Hepatocyte (in vitro differentiated cells): ENCODE measurements around the gene HEATR5A. TPM values are rescaled to one million over a fixed set of nuclear protein-coding genes. Genes with fewer than 3 reads are reported as not detected.

Source experiments
- DNase-seq: peaks from one replicate; pipeline ENCODE4 v3.0.0-alpha.2; 2016; ENCODE audit warnings: low spot score
- H2AFZ ChIP-seq: fragments of 200-600 bp; sonication (generic); 2 replicates; pipeline ENCODE4 v1.6.0; 2016; ENCODE audit warnings: antibody characterized with exemption, mild to moderate bottlenecking
- H3K27ac ChIP-seq: fragments of 200-600 bp; sonication (generic); 2 replicates; pipeline ENCODE4 v1.5.1; 2016; ENCODE audit warnings: mild to moderate bottlenecking
- H3K27me3 ChIP-seq: fragments of 200-600 bp; sonication (generic); 2 replicates; pipeline ENCODE4 v1.6.1; 2016
- H3K36me3 ChIP-seq: fragments of 200-600 bp; sonication (generic); replicated peaks from 2 replicates; pipeline ENCODE4 v1.5.1; 2016; ENCODE audit warnings: low read depth; ENCODE audit not compliant: insufficient read depth
- H3K4me1 ChIP-seq: fragments of 200-600 bp; sonication (generic); 2 replicates; pipeline ENCODE4 v1.5.1; 2016; ENCODE audit warnings: mild to moderate bottlenecking, moderate library complexity; ENCODE audit not compliant: insufficient read depth
- H3K4me2 ChIP-seq: fragments of 200-600 bp; sonication (generic); 2 replicates; pipeline ENCODE4 v1.6.0; 2016
- H3K4me3 ChIP-seq: fragments of 200-600 bp; sonication (generic); 2 replicates; pipeline ENCODE4 v1.5.1; 2016; ENCODE audit warnings: mild to moderate bottlenecking
- H3K79me2 ChIP-seq: fragments of 200-600 bp; sonication (generic); 2 replicates; pipeline ENCODE4 v1.6.0; 2017; ENCODE audit warnings: mild to moderate bottlenecking
- H3K9me2 ChIP-seq: fragments of 200-600 bp; sonication (generic); replicated peaks from 2 replicates; pipeline ENCODE4 v1.6.0; 2017; ENCODE audit warnings: mild to moderate bottlenecking; ENCODE audit not compliant: insufficient read depth
- H3K9me3 ChIP-seq: fragments of 200-600 bp; sonication (generic); 2 replicates; pipeline ENCODE4 v1.5.1; 2016; ENCODE audit warnings: low read depth, mild to moderate bottlenecking
- H4K20me1 ChIP-seq: fragments of 200-600 bp; sonication (generic); 2 replicates; pipeline ENCODE4 v1.6.0; 2016; ENCODE audit warnings: mild to moderate bottlenecking; ENCODE audit not compliant: insufficient read depth, poor library complexity, severe bottlenecking
- EZH2 ChIP-seq: fragments of 200-600 bp; sonication (generic); IDR thresholded peaks from 2 replicates; pipeline ENCODE4 v1.6.1; 2016; ENCODE audit warnings: antibody characterized with exemption, mild to moderate bottlenecking, borderline replicate concordance
- EZH2phosphoT487 ChIP-seq: fragments of 200-600 bp; sonication (generic); IDR thresholded peaks from one replicate; pipeline ENCODE4 v1.6.1; 2018; ENCODE audit warnings: antibody characterized with exemption, mild to moderate bottlenecking, low read depth, moderate library complexity; ENCODE audit not compliant: unreplicated experiment, severe bottlenecking
- WGBS: methylation state at CpG from one replicate; pipeline ENCODE4 v1.1.6; 2016; ENCODE audit warnings: low lambda C conversion rate; ENCODE audit errors: missing lambda C conversion rate; 5-methylcytosine and 5-hydroxymethylcytosine counted together
- polyA plus RNA-seq: library from polyadenylated mRNA; unstranded; fragments of >200 nt; fragmentation: Nextera tagmentation; extraction: Ambion mirVana; gene quantifications from 2 replicates; pipeline ENCODE4 v1.2.1, GENCODE V29; 2016
- total RNA-seq: library from RNA; depleted of rRNA; stranded (reverse); fragments of >200 nt; gene quantifications from 2 replicates; pipeline ENCODE4 v1.2.3, GENCODE V29; 2014
- TF ChIP-seq, protein P1 (sequence below): fragments of 200-600 bp; sonication (generic); IDR thresholded peaks from 2 replicates; pipeline ENCODE4 v1.5.1; 2016; ENCODE audit warnings: antibody characterized with exemption, mild to moderate bottlenecking; ENCODE audit not compliant: poor library complexity

The HEATR5A gene
- total and polyA plus RNA-seq, 2 experiments from 2014 or later, result 17.9 to 25.3 TPM

DNA sequence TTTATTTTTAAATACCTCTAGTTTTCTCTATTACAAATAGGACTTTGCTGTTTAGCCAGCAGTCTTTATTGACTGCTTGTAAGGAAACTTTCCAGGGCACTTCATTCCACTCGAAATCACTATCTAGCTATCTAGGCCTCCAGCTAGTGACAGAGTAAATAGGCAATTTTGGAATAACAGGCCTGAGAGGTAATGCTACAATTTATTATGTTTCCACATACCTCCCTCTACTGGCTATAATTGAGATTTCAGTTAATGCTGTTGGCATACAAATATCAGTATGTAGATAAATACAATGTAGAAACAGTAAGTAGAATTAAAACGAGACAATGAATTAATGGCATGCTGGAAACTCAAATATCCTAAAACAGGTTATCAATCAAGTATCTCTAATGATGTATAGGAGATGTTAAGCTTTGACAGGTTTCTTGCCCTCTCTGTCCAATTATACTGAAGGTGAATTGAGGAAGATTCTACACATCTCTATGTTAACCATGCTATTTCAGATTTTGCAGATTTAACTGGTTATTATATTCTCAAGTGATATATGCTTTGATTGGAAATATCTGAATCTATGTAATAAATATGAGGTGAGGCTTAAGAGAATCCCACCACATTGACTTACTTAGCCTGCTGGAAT is 29.7 kb upstream of the HEATR5A start:
- no peak overlapping the region for H3K4me3 ChIP-seq
- H4K20me1 ChIP-seq, result no peaks in the 10 kb centered on the region
- no peaks in the 10 kb centered on the region for H3K27me3 ChIP-seq
- no peak overlapping the region for H3K27ac ChIP-seq
- H3K79me2 ChIP-seq, result peaks cover 14% of the 10 kb centered on the region
- no peak for TF ChIP-seq EZH2
- TF ChIP-seq, protein P1, sequence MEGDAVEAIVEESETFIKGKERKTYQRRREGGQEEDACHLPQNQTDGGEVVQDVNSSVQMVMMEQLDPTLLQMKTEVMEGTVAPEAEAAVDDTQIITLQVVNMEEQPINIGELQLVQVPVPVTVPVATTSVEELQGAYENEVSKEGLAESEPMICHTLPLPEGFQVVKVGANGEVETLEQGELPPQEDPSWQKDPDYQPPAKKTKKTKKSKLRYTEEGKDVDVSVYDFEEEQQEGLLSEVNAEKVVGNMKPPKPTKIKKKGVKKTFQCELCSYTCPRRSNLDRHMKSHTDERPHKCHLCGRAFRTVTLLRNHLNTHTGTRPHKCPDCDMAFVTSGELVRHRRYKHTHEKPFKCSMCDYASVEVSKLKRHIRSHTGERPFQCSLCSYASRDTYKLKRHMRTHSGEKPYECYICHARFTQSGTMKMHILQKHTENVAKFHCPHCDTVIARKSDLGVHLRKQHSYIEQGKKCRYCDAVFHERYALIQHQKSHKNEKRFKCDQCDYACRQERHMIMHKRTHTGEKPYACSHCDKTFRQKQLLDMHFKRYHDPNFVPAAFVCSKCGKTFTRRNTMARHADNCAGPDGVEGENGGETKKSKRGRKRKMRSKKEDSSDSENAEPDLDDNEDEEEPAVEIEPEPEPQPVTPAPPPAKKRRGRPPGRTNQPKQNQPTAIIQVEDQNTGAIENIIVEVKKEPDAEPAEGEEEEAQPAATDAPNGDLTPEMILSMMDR, result peak; percentile 52
- TF ChIP-seq EZH2phosphoT487, result no peak
- H3K4me2 ChIP-seq, result no peak overlapping the region
- WGBS, result 66% methylated on average over 2 of the region's 2 CpGs
- H3K4me1 ChIP-seq, result no peaks in the 10 kb centered on the region
- no peaks in the 10 kb centered on the region for H3K9me3 ChIP-seq
- H3K9me2 ChIP-seq, result no peaks in the 10 kb centered on the region
- peak; percentile 33 for DNase-seq
- no peaks in the 10 kb centered on the region for H3K36me3 ChIP-seq
- no peak overlapping the region for H2AFZ ChIP-seq

DNA sequence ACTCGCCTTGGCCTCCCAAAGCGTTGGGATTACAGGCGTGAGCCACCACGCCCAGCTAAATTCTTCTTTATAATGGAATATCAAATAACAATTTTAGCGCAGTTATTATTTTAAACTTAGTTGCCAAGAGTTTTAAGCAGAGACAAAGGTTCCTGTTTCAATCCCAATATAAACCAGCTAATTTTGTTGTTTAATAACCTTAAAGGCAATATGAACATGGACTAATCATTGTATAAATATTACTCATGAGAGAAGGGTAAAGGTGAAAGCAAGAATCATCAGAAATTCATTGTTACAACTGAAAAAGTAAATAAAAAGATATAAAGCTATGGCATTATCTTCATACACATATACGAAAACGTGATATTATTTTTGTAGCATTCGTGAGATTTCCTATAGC is 28.8 kb upstream of the HEATR5A start:
- no peaks in the 10 kb centered on the region for H3K27me3 ChIP-seq
- H2AFZ ChIP-seq, result no peak overlapping the region
- TF ChIP-seq, protein P1, result no peak
- TF ChIP-seq EZH2phosphoT487, result no peak
- no peak for TF ChIP-seq EZH2
- peaks cover 5% of the 10 kb centered on the region for H3K79me2 ChIP-seq
- 86% methylated on average over 8 of the region's 8 CpGs for WGBS
- no peaks in the 10 kb centered on the region for H3K4me1 ChIP-seq
- H3K4me2 ChIP-seq, result no peak overlapping the region
- no peak for DNase-seq
- H3K27ac ChIP-seq, result no peak overlapping the region
- no peaks in the 10 kb centered on the region for H4K20me1 ChIP-seq
- no peak overlapping the region for H3K4me3 ChIP-seq
- H3K36me3 ChIP-seq, result no peaks in the 10 kb centered on the region
- H3K9me3 ChIP-seq, result no peaks in the 10 kb centered on the region
- no peaks in the 10 kb centered on the region for H3K9me2 ChIP-seq

DNA sequence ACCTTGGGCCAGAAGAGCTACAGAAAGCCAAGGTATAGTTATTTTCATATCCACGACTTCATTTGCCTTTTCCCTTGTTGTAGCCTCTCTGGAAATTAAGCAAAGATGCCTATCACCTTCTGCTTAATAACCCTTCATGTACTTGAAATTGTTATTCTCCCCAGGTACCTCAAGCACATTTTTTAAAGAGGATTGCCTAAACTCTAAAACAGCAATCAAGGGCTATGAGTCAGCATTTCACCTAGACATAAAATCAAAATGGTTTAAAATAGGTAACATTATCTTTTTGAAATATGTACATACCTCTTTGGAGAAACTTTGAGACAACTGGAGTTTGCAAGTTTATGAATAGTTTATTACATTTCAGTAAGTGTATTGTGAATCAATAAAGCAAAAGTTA is 25.4 kb upstream of the HEATR5A start:
- Histone ChIP-seq H3K4me2 (no peak overlapping the region), H3K4me3 (no peak overlapping the region), H3K36me3 (no peaks in the 10 kb centered on the region), H3K4me1 (no peaks in the 10 kb centered on the region), H3K27ac (no peak overlapping the region), H4K20me1 (no peaks in the 10 kb centered on the region), H2AFZ (no peak overlapping the region), H3K27me3 (no peaks in the 10 kb centered on the region), H3K9me3 (no peaks in the 10 kb centered on the region), H3K79me2 (no peaks in the 10 kb centered on the region), H3K9me2 (no peaks in the 10 kb centered on the region)
- no peak for DNase-seq
- no peak for TF ChIP-seq EZH2phosphoT487
- no peak for TF ChIP-seq EZH2
- TF ChIP-seq, protein P1, result no peak
- WGBS, result 85% methylated on average over 1 of the region's 1 CpG

DNA sequence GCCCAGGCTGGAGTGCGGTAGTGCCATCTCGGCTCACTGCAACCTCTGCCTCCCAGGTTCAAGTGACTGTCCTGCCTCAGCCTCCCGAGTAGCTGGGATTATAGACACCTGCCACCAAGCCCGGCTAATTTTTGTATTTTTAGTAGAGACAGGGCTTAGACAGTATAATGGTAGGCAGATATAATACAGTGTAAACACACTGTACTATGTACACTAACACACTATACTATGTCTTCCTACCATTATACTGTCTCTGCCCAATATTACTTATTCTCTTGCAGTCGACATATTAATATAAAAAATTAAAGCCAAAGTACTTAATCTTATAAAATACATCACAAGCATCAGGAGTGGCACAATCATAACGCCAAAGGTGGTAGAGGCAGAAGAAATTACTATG is 21.9 kb upstream of the HEATR5A start:
- no peaks in the 10 kb centered on the region for H3K79me2 ChIP-seq
- H4K20me1 ChIP-seq, result no peaks in the 10 kb centered on the region
- H3K27ac ChIP-seq, result peak overlapping the region; percentile 58
- no peaks in the 10 kb centered on the region for H3K27me3 ChIP-seq
- H3K4me3 ChIP-seq, result no peak overlapping the region
- no peaks in the 10 kb centered on the region for H3K9me3 ChIP-seq
- WGBS, result 92% methylated on average over 6 of the region's 6 CpGs
- H2AFZ ChIP-seq, result no peak overlapping the region
- H3K36me3 ChIP-seq, result no peaks in the 10 kb centered on the region
- no peak for TF ChIP-seq EZH2
- TF ChIP-seq EZH2phosphoT487, result no peak
- TF ChIP-seq, protein P1, result no peak
- DNase-seq, result no peak
- no peak overlapping the region for H3K4me2 ChIP-seq
- H3K4me1 ChIP-seq, result no peaks in the 10 kb centered on the region
- H3K9me2 ChIP-seq, result no peaks in the 10 kb centered on the region
